ENCODE data around the gene SUCNR1.

GRCh38 chr3:151880416-151880690 lies 6.9 kb downstream of the SUCNR1 start:
- TF ChIP-seq POLR2A (IDR thresholded peaks at IDR 0.05) (no peak), CTCF (IDR thresholded peaks at IDR 0.05) (no peak), EP300 (IDR thresholded peaks at IDR 0.05) (no peak)
